ENCODE data around the gene TADA1. TPM values are rescaled to one million over a fixed set of nuclear protein-coding genes. Genes with fewer than 3 reads are reported as not detected.
A peak's percentile ranks its signal among the peaks of the same experiment; 100 is the strongest.

The TADA1 gene
- polyA plus RNA-seq, 1 of the 3 experiments (the other 2 are of a cell fraction) = 9.3 TPM

DNA sequence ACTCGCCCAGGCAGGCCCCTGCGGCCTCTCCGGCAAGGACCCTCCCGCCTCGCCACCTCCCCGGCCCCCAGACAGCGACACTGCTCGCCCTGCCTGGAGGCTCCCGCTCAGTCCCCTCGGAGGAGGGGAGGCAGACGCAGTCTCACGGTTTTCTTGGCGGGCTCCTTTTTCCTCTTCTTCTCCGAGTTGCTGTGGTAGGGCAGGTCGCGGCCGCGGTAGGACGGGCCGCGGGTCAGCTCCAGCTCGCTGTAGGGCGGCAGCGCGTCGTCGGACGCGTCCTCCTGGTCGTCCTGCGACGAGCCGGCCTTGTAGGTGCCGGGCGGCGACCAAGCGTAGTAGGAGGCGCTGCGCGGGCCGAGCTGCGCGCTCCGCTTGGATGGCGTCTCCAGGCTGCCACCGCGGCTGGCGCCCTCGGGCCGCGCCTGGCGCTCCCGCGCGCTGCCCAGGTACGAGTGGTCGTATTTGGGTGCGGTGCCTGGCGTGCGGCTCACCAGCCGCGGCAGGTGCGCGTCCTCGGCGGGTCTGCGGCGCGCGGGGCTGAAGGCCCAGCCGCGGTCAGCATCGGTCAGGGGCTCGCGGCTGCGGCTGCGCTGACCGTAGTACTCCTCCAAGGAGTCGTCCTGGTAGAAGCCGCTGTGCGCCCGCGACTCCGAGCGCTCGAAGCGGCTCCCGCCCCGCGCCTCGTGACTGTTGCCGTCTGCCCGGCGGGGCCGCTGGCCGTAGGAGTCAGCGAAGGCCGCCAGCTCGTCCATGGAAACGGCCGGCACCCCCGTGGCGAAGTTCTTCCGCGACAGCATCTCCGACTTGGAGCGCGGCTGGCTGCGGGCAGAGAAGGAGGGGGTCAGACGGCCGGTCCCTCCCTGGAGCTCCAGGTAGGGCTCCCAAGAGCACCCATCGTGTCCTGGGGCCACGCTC is 44.8 kb upstream of the TADA1 start:
- Histone ChIP-seq H3K4me2 (no peak overlapping the region), H3K27me3 (ENCODE audit: insufficient read depth) (peaks cover 44% of the 10 kb centered on the region), H3K9ac (no peak overlapping the region), H3K36me3 (replicated peaks in 1 of 2; ENCODE audit: control insufficient read depth in 1 of 2, insufficient read depth in 2 of 2, low read length in 1 of 2) (no peaks in the 10 kb centered on the region), H3K4me1 (ENCODE audit: control insufficient read depth in 1 of 2, insufficient read depth in 2 of 2, low read depth in 1 of 2, low read length in 1 of 2) (no peaks in the 10 kb centered on the region; a peak in 1 of 4 replicates), H3F3A (replicated peaks; ENCODE audit: insufficient read depth) (no peaks in the 10 kb centered on the region), H2AFZ (ENCODE audit: low read depth) (no peak overlapping the region), H3K79me2 (ENCODE audit: insufficient read depth) (no peaks in the 10 kb centered on the region), H4K20me1 (ENCODE audit: insufficient read depth) (no peaks in the 10 kb centered on the region), H3K4me3 (ENCODE audit: low read depth in 2 of 2, low read length in 1 of 2) (no peak overlapping the region), H3K27ac (ENCODE audit: low read depth in 2 of 2, low read length in 1 of 2) (no peak overlapping the region), H3K9me2 (no peaks in the 10 kb centered on the region), H3K9me3 (no peaks in the 10 kb centered on the region)
- peak; percentile 47 for DNase-seq
- ChIA-PET CTCF (interaction anchor here (3.8 to 22.1 kb wide), 2 partner anchors 11 to 137 kb away, joined by 36 to 769 read pairs; no protein-coding TSS in a partner anchor), POLR2A (no interaction called here)
- no peak for TF ChIP-seq GABPA (IDR thresholded peaks at IDR 0.05; ENCODE audit: low read depth)
- no peak for TF ChIP-seq FOSL2 (IDR thresholded peaks at IDR 0.05; ENCODE audit: borderline replicate concordance, low read depth)
- TF ChIP-seq CHD2 (IDR thresholded peaks at IDR 0.05; ENCODE audit: low read length, partially characterized antibody) = no peak
- TF ChIP-seq, protein P1, sequence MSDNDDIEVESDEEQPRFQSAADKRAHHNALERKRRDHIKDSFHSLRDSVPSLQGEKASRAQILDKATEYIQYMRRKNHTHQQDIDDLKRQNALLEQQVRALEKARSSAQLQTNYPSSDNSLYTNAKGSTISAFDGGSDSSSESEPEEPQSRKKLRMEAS (IDR thresholded peaks at IDR 0.05; ENCODE audit: low read depth) = no peak
- TF ChIP-seq, protein P2, sequence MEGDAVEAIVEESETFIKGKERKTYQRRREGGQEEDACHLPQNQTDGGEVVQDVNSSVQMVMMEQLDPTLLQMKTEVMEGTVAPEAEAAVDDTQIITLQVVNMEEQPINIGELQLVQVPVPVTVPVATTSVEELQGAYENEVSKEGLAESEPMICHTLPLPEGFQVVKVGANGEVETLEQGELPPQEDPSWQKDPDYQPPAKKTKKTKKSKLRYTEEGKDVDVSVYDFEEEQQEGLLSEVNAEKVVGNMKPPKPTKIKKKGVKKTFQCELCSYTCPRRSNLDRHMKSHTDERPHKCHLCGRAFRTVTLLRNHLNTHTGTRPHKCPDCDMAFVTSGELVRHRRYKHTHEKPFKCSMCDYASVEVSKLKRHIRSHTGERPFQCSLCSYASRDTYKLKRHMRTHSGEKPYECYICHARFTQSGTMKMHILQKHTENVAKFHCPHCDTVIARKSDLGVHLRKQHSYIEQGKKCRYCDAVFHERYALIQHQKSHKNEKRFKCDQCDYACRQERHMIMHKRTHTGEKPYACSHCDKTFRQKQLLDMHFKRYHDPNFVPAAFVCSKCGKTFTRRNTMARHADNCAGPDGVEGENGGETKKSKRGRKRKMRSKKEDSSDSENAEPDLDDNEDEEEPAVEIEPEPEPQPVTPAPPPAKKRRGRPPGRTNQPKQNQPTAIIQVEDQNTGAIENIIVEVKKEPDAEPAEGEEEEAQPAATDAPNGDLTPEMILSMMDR (IDR thresholded peaks at IDR 0.05) = no peak
- TF ChIP-seq EP300 (IDR thresholded peaks at IDR 0.05; ENCODE audit: borderline replicate concordance in 1 of 2, low read depth in 1 of 2, low read length in 1 of 2) = no peak
- TF ChIP-seq MEF2A (IDR thresholded peaks at IDR 0.05; ENCODE audit: borderline replicate concordance, low read depth) = no peak
- TF ChIP-seq, protein P3, sequence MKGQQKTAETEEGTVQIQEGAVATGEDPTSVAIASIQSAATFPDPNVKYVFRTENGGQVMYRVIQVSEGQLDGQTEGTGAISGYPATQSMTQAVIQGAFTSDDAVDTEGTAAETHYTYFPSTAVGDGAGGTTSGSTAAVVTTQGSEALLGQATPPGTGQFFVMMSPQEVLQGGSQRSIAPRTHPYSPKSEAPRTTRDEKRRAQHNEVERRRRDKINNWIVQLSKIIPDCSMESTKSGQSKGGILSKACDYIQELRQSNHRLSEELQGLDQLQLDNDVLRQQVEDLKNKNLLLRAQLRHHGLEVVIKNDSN (IDR thresholded peaks at IDR 0.05; ENCODE audit: borderline replicate concordance, low read depth) = no peak
- TF ChIP-seq TCF12 (IDR thresholded peaks at IDR 0.05) = no peak
- TF ChIP-seq RXRA (IDR thresholded peaks at IDR 0.05; ENCODE audit: borderline replicate concordance, low read depth) = no peak
- no peak for TF ChIP-seq NFIC (IDR thresholded peaks at IDR 0.05; ENCODE audit: borderline replicate concordance)
- TF ChIP-seq SMC3 (IDR thresholded peaks at IDR 0.05; ENCODE audit: low read depth, low read length) = no peak
- no peak for TF ChIP-seq NRF1 (IDR thresholded peaks at IDR 0.05; ENCODE audit: low read depth, low read length)
- TF ChIP-seq FOXM1 (IDR thresholded peaks at IDR 0.05; ENCODE audit: low read depth) = no peak
- no peak for TF ChIP-seq TEAD4 (IDR thresholded peaks at IDR 0.05; ENCODE audit: borderline replicate concordance, insufficient read depth)
- 15% methylated on average over 30 of the region's 113 CpGs for WGBS (ENCODE audit: low lambda C conversion rate)

Measured in SK-N-SH (cell line).